Left hindlimb (tissue), 1 donor: ENCODE data around the gene CALU.
A peak's percentile ranks its signal among the peaks of the same experiment; 100 is the strongest.

Experiments
- DNase-seq: peaks from one replicate; pipeline ENCODE4 v3.0.0-alpha.2; 2018

CALU gene

GRCh38 chr7:128739048-128739962 is at the start of gene CALU:
Gene CALU (plus strand): TSS chr7:128739359. CDS start chr7:128748584, 9,225 bp downstream.
- DNase-seq, result peak; percentile 99

GRCh38 chr7:128691227-128691626 is 47.9 kb upstream of the CALU start:
- no peak for DNase-seq

DNA sequence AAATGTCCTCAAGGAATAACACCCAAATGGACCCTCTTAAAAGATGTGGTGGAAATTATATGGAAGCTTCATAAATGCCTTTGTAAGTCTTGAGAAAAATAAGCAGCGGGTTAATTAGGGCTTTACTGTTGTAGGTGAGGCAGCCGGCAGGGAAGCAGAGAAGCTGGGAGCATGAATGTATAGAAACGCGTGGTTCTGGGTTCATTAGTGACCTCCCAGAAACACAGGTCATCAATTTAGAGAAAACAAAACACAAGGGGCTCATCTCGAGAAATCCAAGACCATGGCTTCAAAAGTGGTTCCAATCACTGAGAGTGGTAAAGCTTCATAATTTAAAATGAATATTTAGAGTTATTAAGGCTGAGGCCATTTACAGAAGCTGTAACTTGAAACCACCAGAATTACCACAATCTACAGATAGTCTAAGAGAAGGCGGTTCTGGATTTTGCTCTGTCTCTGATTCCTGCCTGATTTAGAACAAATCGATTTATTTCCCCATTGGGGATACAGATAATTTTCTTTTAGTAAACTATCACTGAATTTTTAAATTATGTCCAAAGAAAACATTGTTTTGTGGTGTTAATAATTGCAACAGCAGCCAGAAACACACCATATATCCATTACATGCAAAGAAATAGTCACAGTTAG is 46.4 kb upstream of the CALU start:
- DNase-seq, result no peak

- no peak for DNase-seq
Observed at GRCh38 chr7:128693373-128694015, 45.7 kb upstream of the CALU start.

DNA sequence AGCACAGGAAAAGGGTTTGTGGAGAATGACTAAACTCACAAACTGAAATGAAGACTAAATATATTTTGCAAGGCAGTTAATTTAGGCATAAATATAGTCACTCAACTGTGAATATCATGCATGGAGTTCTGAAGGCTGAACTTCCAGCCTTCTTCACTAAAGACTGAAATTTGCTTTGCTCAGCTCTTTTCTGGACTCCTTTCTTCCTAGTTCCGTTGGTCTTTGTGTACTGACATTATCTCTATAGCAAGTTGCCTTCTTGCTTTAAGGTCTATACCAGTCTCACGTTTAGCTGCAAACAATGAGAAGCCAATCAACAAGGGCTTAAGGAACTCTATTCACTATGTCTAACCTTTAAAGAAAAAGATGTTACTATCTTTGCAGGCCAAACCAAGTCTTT is 44.4 kb upstream of the CALU start:
- no peak for DNase-seq

- DNase-seq, result peak; percentile 41
Observed at GRCh38 chr7:128697302-128697905, 41.8 kb upstream of the CALU start.

GRCh38 chr7:128699196-128699712 is 39.9 kb upstream of the CALU start:
- no peak for DNase-seq

DNA sequence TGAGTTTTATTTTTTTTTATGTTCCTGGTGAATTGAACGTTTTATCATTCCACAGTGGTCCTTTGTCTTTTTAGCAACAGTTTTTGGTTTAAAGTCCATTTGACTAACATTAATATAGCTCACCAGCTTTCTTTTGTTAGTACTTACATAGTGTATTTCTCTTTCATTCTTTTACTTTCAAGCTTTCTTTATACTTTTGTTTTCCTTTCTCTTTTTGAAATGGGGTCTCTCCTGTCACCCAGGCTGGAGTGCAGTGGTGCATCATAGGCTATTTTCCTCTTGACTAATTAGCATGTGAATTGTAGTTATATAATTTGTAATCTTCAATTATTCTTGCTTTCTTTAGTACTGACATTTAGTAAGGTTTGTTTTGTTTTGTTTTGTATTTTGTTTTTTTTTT is 39.3 kb upstream of the CALU start:
- DNase-seq, result no peak

DNA sequence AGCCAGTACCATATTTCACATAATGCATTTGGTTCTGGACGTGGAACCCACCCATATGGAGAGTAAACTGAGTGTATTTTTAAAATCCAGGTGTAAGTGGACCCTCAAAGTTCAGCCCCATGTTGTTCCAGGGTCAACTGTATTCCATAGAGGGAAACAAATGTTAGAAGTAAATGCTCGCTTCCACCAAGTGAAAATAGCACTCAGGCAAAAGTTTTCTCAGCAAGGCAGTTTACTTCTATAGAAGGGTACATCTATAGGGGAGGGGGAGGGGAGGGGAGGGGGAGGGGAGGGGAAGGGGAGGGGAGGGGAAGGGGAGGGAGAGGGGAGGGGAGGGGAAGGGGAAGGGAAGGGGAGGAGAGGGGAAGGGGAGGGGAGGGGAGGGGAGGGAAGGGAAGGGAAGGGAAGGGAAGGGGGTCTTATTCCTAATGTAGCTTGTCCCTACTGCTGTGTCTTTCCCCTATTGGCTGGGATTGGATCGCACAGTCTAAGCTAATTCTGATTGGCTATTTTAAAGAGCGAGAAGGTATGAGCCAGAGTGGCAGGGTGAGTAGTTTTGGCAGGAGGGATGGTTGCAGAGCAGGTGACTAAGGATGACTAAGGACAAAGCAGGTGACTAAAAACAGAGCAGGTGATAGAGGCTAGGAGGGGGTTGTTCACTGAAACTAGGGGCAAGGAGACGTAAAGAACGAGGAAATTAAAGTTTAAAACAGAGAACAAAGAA is 37.9 kb upstream of the CALU start:
- DNase-seq, result no peak

- DNase-seq, result no peak
Observed at GRCh38 chr7:128703609-128704241, 35.4 kb upstream of the CALU start.

DNA sequence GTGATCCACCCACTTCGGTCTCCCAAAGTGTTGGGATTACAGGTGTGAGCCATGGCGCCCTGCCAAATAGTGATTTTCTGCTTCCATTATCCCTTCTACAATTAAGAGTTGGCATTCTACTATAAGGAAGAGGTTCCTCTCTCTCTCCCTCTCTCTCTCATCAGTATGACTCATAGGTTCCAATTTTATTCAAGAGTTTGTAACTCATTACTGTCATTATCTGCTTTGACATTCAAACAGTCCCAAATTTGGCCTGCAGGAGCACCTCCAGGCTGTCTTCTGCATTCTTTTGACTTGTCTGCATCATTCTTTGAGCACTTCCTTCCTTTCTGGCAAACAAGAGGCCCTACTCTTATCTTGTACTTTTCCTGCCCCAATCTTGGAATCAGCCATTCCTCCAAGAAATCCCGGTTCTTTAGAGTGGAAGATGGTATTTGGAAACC is 33.2 kb upstream of the CALU start:
- DNase-seq, result no peak

DNA sequence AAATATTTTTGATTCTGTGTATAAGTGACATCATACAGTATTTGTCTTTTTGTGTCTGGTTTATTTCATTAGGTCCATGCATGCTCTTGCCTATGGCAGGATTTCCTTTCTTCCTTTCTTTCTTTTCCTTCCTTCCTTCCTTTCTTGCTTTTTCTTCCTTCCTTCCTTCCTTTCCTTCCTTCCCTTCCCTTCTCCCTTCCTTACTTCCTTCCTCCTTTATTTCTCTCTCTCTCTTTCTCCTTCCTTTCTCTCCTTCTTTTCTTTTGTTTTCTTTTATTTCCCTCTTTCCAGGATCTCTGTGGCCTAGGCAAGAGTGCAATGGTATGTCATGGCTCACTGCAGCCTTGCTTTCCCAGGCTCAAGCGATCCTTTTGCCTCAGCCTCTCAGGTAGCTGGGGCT is 31.4 kb upstream of the CALU start:
- DNase-seq, result no peak

- no peak for DNase-seq
Observed at GRCh38 chr7:128708235-128708634, 30.9 kb upstream of the CALU start.

GRCh38 chr7:128708824-128709223 is 30.3 kb upstream of the CALU start:
- DNase-seq, result no peak

DNA sequence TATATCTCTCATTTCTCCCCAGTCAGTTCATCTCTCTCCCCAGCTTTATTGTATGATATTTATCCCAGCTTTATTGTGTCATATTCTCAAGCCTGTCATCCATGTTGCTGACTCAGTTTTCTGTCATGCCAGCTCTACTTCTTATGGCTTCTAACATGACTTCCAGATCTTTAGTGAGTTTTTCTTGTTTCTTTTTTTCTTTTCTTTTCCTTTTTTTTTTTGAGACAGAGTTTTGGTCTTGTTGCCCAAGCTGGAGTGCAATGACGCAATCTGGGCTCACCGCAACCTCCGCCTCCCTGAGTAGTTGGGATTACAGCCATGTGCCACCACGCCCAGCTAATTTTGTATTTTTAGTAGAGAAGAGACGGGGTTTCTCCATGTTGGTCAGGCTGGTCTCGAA is 28.7 kb upstream of the CALU start:
- no peak for DNase-seq

GRCh38 chr7:128713794-128714193 is 25.4 kb upstream of the CALU start:
- no peak for DNase-seq

DNA sequence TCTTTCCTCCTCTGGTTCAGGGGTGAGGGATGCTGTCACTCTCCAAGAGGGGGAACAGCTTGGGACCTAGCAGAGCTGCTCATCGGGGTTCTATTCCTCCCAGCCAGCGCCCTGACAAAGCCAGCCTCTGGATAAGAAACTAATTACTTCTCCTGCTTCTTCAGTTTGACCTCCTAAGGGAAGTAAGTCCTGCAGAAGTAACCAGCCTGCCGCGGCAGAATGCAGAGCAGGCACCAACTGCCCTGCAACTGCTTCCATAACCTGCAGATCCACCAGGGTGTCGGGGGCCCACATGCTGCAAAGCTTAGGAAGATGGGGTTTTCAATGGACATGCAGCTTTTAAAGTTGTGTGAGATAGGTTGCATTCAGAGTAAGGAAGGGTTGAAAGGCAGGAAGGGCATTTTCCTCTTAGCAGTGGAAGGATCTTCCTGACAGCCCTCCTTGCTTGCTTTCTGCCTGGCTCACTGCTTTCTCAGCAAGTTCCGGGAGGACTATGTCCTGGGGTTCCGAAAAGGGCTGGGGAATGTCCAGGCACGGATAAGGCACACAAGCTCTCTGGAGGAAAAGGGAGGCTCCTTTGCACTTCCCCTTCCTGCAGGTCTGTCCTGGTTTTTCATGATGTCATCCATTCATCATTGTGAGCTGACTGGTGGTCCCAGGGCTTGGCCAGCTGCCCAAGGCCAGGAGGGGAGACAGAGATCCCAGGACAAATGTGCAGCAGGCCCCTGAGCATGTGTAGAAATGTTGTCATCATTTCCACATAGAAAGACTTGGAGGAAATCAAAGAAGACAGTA is 24.3 kb upstream of the CALU start:
- DNase-seq, result no peak

- DNase-seq, result no peak
Observed at GRCh38 chr7:128718967-128719642, 20.1 kb upstream of the CALU start.

DNA sequence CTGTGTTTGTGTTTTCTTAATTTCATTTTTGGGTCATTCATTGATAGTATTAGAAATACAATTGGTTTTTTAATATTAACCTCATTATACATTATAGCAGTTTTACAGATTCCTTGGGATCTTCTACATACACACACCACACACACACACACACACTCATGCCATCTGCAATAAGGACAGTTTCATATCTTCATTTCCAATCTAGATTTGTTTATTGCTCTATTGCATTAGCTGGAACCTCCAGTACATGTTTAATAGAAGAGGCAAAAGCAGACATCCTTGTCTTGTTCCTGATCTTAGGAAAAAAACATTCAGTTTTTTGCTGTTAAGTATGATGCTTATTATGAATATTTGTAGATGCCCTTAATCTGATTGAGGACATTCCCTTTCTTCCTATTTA is 17.8 kb upstream of the CALU start:
- no peak for DNase-seq

- DNase-seq, result no peak
Observed at GRCh38 chr7:128724743-128725142, 14.4 kb upstream of the CALU start.
